IMR-90 (cell line): ENCODE results near the gene CTNND2. TPM values are rescaled to one million over a fixed set of nuclear protein-coding genes. Genes with fewer than 3 reads are reported as not detected.

Experiments
- ATAC-seq: fragments of 200-7000 bp; cut with Tn5 transposase; 2 replicates; pipeline ENCODE4 v1.9.1; 2020; ENCODE audit warnings: low read depth, mild to moderate bottlenecking, moderate library complexity
- BruUV-seq: library from RNA; stranded (reverse); fragments of 400-500 nt; replicated peaks from 2 replicates; lab custom pipeline; 2021; lab: Mats Ljungman, UMichigan
- CTCF ChIA-PET: fragments of 300-600 bp; formaldehyde crosslinking; extraction: SDS; loops from one replicate; lab custom pipeline; 2021; ENCODE audit warnings: antibody characterized with exemption; lab: Yijun Ruan, JAX
- POLR2A ChIA-PET: fragments of 300-600 bp; sonication (Branson Sonifier 250); formaldehyde crosslinking; loops from one replicate; lab custom pipeline; 2022; ENCODE audit warnings: antibody characterized with exemption; ENCODE audit not compliant: unreplicated experiment; lab: Charles Lee
- DNase-seq: peaks from one replicate; pipeline ENCODE4 v3.0.0; 2013
- H2AFZ ChIP-seq: replicated peaks from 2 replicates; pipeline ENCODE3; 2013; ENCODE audit warnings: low read length, mild to moderate bottlenecking; ENCODE audit not compliant: poor library complexity
- H2AK5ac ChIP-seq: 2 replicates; pipeline ENCODE4 v1.6.1; 2013; ENCODE audit warnings: low read depth, low read length, inconsistent platforms
- H2AK9ac ChIP-seq: replicated peaks from 2 replicates; pipeline ENCODE3; 2013; ENCODE audit warnings: mild to moderate bottlenecking, low read depth, low read length, moderate library complexity; ENCODE audit not compliant: poor library complexity
- H2BK120ac ChIP-seq: 2 replicates; pipeline ENCODE4 v1.6.1; 2013; ENCODE audit warnings: low read depth, low read length, inconsistent platforms
- H2BK15ac ChIP-seq: 3 replicates; pipeline ENCODE4 v1.6.1; 2013; ENCODE audit warnings: low read depth, low read length, inconsistent platforms
- H2BK20ac ChIP-seq: 2 replicates; pipeline ENCODE4 v1.6.1; 2013; ENCODE audit warnings: low read depth, mild to moderate bottlenecking, inconsistent platforms, low read length, moderate library complexity
- H2BK5ac ChIP-seq: 2 replicates; pipeline ENCODE4 v1.6.1; 2013; ENCODE audit warnings: mild to moderate bottlenecking, low read depth, low read length, inconsistent platforms; ENCODE audit not compliant: poor library complexity, severe bottlenecking
- H3K14ac ChIP-seq: replicated peaks from 2 replicates; pipeline ENCODE4 v1.6.1; 2013; ENCODE audit warnings: low read depth, low read length, inconsistent platforms
- H3K18ac ChIP-seq: 2 replicates; pipeline ENCODE4 v1.6.1; 2013; ENCODE audit warnings: low read depth, low read length, control low read depth
- H3K23ac ChIP-seq: 2 replicates; pipeline ENCODE4 v1.6.1; 2013; ENCODE audit warnings: low read depth, low read length, inconsistent platforms
- H3K27ac ChIP-seq: 2 replicates; pipeline ENCODE4 v1.5.1; 2013; ENCODE audit warnings: mild to moderate bottlenecking, control low read depth, low read length; ENCODE audit not compliant: insufficient read depth
- H3K27me3 ChIP-seq: 2 replicates; pipeline ENCODE4 v1.6.1; 2013; ENCODE audit warnings: low read length; ENCODE audit not compliant: control insufficient read depth, insufficient read depth
- H3K36me3 ChIP-seq: 2 replicates; pipeline ENCODE4 v1.6.1; 2013; ENCODE audit warnings: low read length, mixed read lengths; ENCODE audit not compliant: control insufficient read depth, insufficient read depth
- H3K4ac ChIP-seq: 2 replicates; pipeline ENCODE4 v1.6.1; 2013; ENCODE audit warnings: low read depth, low read length, inconsistent platforms
- H3K4me1 ChIP-seq: 2 replicates; pipeline ENCODE4 v1.6.1; 2013; ENCODE audit warnings: low read length, mixed read lengths; ENCODE audit not compliant: control insufficient read depth, insufficient read depth
- H3K4me2 ChIP-seq: 2 replicates; pipeline ENCODE4 v1.6.1; 2013; ENCODE audit warnings: low read depth, mild to moderate bottlenecking, control low read depth, low read length, moderate library complexity
- H3K4me3 ChIP-seq: 2 replicates; pipeline ENCODE4 v1.5.1; 2013; ENCODE audit warnings: low read depth, mild to moderate bottlenecking, control low read depth, low read length, moderate library complexity; ENCODE audit not compliant: insufficient read depth
- H3K56ac ChIP-seq: 2 replicates; pipeline ENCODE4 v1.6.1; 2013; ENCODE audit warnings: low read length, inconsistent platforms; ENCODE audit not compliant: insufficient read depth; ENCODE audit errors: extremely low read depth
- H3K79me1 ChIP-seq, 2 experiments: 2 replicates each; pipeline ENCODE4 v1.6.1; 2013; ENCODE audit warnings: low read length in 2 of 2, inconsistent platforms in 1 of 2, low read depth in 1 of 2
- H3K9ac ChIP-seq: 2 replicates; pipeline ENCODE4 v1.6.1; 2013; ENCODE audit warnings: low read depth, low read length, control low read depth
- H3K9me1 ChIP-seq: 2 replicates; pipeline ENCODE4 v1.6.1; 2013; ENCODE audit warnings: low read length, inconsistent platforms; ENCODE audit not compliant: insufficient read depth
- H3K9me3 ChIP-seq: 2 replicates; pipeline ENCODE4 v1.6.1; 2013; ENCODE audit warnings: low read length; ENCODE audit not compliant: control insufficient read depth, insufficient read depth
- H4K20me1 ChIP-seq: 2 replicates; pipeline ENCODE4 v1.6.1; 2013; ENCODE audit warnings: low read length, inconsistent platforms; ENCODE audit not compliant: insufficient read depth
- H4K5ac ChIP-seq: 2 replicates; pipeline ENCODE4 v1.6.1; 2013; ENCODE audit warnings: mild to moderate bottlenecking, low read depth, low read length, control low read depth
- H4K8ac ChIP-seq, 2 experiments: 2 replicates each; pipeline ENCODE4 v1.6.1; 2013; ENCODE audit warnings: low read depth in 2 of 2, low read length in 2 of 2, control low read depth in 1 of 2, inconsistent platforms in 1 of 2
- H4K91ac ChIP-seq: 2 replicates; pipeline ENCODE4 v1.6.1; 2013; ENCODE audit warnings: low read depth, low read length, inconsistent platforms; ENCODE audit not compliant: insufficient read depth
- CHD1 ChIP-seq: IDR thresholded peaks from 2 replicates; pipeline ENCODE4 v1.6.1; 2012; ENCODE audit warnings: low read depth, low read length, improper control_type of control experiment
- CTCF ChIP-seq: conservative IDR thresholded peaks from 2 replicates; pipeline ENCODE4 v1.5.1; 2012; ENCODE audit warnings: mild to moderate bottlenecking, low read depth, low read length, improper control_type of control experiment
- FOS ChIP-seq: fragments of 150-350 bp; IDR thresholded peaks from 2 replicates; pipeline ENCODE4 v1.6.1; 2016; ENCODE audit warnings: low read depth, low read length
- MAFK ChIP-seq: IDR thresholded peaks from 2 replicates; pipeline ENCODE4 v1.6.1; 2012; ENCODE audit warnings: low read depth, low read length, improper control_type of control experiment
- MAZ ChIP-seq: IDR thresholded peaks from 2 replicates; pipeline ENCODE4 v1.6.1; 2012; ENCODE audit warnings: low read depth, mild to moderate bottlenecking, low read length, improper control_type of control experiment, moderate library complexity, borderline replicate concordance
- NFE2L2 ChIP-seq: fragments of 150-350 bp; IDR thresholded peaks from 2 replicates; pipeline ENCODE4 v1.6.1; 2016; ENCODE audit warnings: low read depth, mild to moderate bottlenecking, low read length
- POLR2A ChIP-seq: IDR thresholded peaks from 2 replicates; pipeline ENCODE4 v1.6.1; 2012; ENCODE audit warnings: mild to moderate bottlenecking, low read depth, low read length
- RAD21 ChIP-seq: IDR thresholded peaks from 2 replicates; pipeline ENCODE4 v1.6.1; 2012; ENCODE audit warnings: low read length, improper control_type of control experiment
- RCOR1 ChIP-seq: IDR thresholded peaks from 2 replicates; pipeline ENCODE4 v1.6.1; 2012; ENCODE audit warnings: mild to moderate bottlenecking, low read length, improper control_type of control experiment; ENCODE audit not compliant: insufficient replicate concordance
- RFX5 ChIP-seq: IDR thresholded peaks from 2 replicates; pipeline ENCODE4 v1.8.0; 2012; ENCODE audit warnings: low read depth, mild to moderate bottlenecking, low read length, moderate library complexity
- SMC3 ChIP-seq: fragments of 150-350 bp; IDR thresholded peaks from 2 replicates; pipeline ENCODE4 v1.6.1; 2016; ENCODE audit warnings: low read depth, mild to moderate bottlenecking, antibody characterized with exemption, low read length, moderate library complexity
- USF2 ChIP-seq: fragments of 150-350 bp; IDR thresholded peaks from 2 replicates; pipeline ENCODE4 v1.6.1; 2017; ENCODE audit warnings: mild to moderate bottlenecking, antibody characterized with exemption, low read length, low read depth
- WGBS, 2 experiments: methylation state at CpG; one replicate each; pipeline versions ENCODE4 v1.1.5 to v1.1.7; 2013; ENCODE audit warnings: missing lambda C conversion rate in 2 of 2; ENCODE audit not compliant: insufficient read length in 1 of 2; ENCODE audit errors: extremely low coverage in 2 of 2; 5-methylcytosine and 5-hydroxymethylcytosine counted together
- dilution Hi-C: fragments of 300-500 bp; cut with HindIII; formaldehyde crosslinking; loops from one replicate; pipeline ENCODE4 v1.14.3; 2018; ENCODE audit warnings: low sequenced_read_pairs; ENCODE audit not compliant: unreplicated experiment
- in situ Hi-C: fragments of 300-500 bp; cut with MboI; formaldehyde crosslinking; loops from 3 replicates; pipeline ENCODE4 v1.14.3; 2019; ENCODE audit warnings: low sequenced_read_pairs, inconsistent platforms, mixed read lengths
- intact Hi-C: fragments of 100-400 bp; cut with micrococcal nuclease; formaldehyde crosslinking; loops from 2 replicates; pipeline ENCODE4 v1.10.0; 2022
- polyA plus RNA-seq, 3 experiments: library from polyadenylated mRNA; depleted of rRNA; stranded (reverse); fragments of >200 nt; gene quantifications; 2 replicates each; pipeline ENCODE4 v1.2.3, GENCODE V29; 2012; ENCODE audit warnings: low replicate concordance in 1 of 3
- total RNA-seq: library from RNA; depleted of rRNA; stranded (reverse); fragments of >200 nt; gene quantifications from 2 replicates; pipeline ENCODE4 v1.2.3, GENCODE V29; 2012

Gene CTNND2
- total and polyA plus RNA-seq, 2 of the 4 experiments (the other 2 are of a cell fraction): not detected

GRCh38 chr5:11642438-11642837, 261.8 kb downstream of the CTNND2 start:
- CTCF ChIA-PET: no interaction called here
- 100% methylated on average over 1 of the region's 3 CpGs; no CpG with 5 or more reads in 1 of the 2 experiments for WGBS, 2 experiments
- Histone ChIP-seq H3K4ac (no peak overlapping the region), H4K8ac (no peak overlapping the region), H3K79me1 (no peaks in the 10 kb centered on the region), H3K9me1 (no peaks in the 10 kb centered on the region), H3K9me3 (peaks cover 8% of the 10 kb centered on the region), H3K14ac (no peak overlapping the region), H4K20me1 (no peaks in the 10 kb centered on the region), H3K4me3 (no peak overlapping the region), H2BK20ac (no peak overlapping the region), H3K4me1 (no peaks in the 10 kb centered on the region), H2BK15ac (no peak overlapping the region), H3K23ac (no peak overlapping the region), H3K4me2 (no peak overlapping the region), H2AK9ac (no peak overlapping the region), H3K27ac (no peak overlapping the region), H2AK5ac (no peak overlapping the region), H3K27me3 (no peaks in the 10 kb centered on the region), H3K18ac (no peak overlapping the region), H2BK5ac (no peak overlapping the region), H3K36me3 (no peaks in the 10 kb centered on the region), H4K5ac (no peak overlapping the region), H4K91ac (no peak overlapping the region), H3K56ac (no peak overlapping the region), H3K9ac (no peak overlapping the region), H2AFZ (no peak overlapping the region), H2BK120ac (no peak overlapping the region)
- no TSS peak for BruUV-seq
- dilution Hi-C loops: no loop called here
- ATAC-seq: no peak
- in situ Hi-C loops: no loop called here
- POLR2A ChIA-PET: no interaction called here
- no peak for DNase-seq
- no peak for TF ChIP-seq RFX5
- TF ChIP-seq NFE2L2: no peak
- TF ChIP-seq MAFK: no peak
- no peak for TF ChIP-seq RCOR1
- TF ChIP-seq USF2: no peak
- TF ChIP-seq SMC3: no peak
- TF ChIP-seq CHD1: no peak
- TF ChIP-seq MAZ: no peak
- no peak for TF ChIP-seq RAD21
- no peak for TF ChIP-seq FOS
- no peak for TF ChIP-seq POLR2A
- no peak for TF ChIP-seq CTCF
- intact Hi-C loops: no loop called here
